CD14-positive monocyte (primary cell): ENCODE data around the gene NEMP2. TPM values are rescaled to one million over a fixed set of nuclear protein-coding genes. Genes with fewer than 3 reads are reported as not detected.
A peak's percentile ranks its signal among the peaks of the same experiment; 100 is the strongest.

Experiments
- DNase-seq, 3 donors: peaks; one replicate each; pipeline ENCODE4 v3.0.0-alpha.2; 2011 to 2022
- H2AFZ ChIP-seq: 2 replicates; pipeline ENCODE4 v1.6.0; 2012; ENCODE audit warnings: mild to moderate bottlenecking, low read depth, low read length, inconsistent platforms; ENCODE audit not compliant: insufficient read depth, poor library complexity, severe bottlenecking
- H3K27ac ChIP-seq, 2 donors: 1 replicate in 1 of 2; 2 replicates in 1 of 2; pipeline ENCODE4 v1.5.1; 2012 to 2013; ENCODE audit warnings: low read length in 2 of 2, control low read depth in 1 of 2, inconsistent platforms in 1 of 2, low read depth in 1 of 2, mild to moderate bottlenecking in 1 of 2
- H3K27me3 ChIP-seq, 2 donors: one replicate each; pipeline versions ENCODE4 v1.6.0 to v1.6.1; 2011 to 2013; ENCODE audit warnings: low read length in 2 of 2; ENCODE audit not compliant: control insufficient read depth in 2 of 2, insufficient read depth in 2 of 2
- H3K36me3 ChIP-seq, 2 donors: replicated peaks in 1 of 2; 1 replicate in 1 of 2; 2 replicates in 1 of 2; pipeline versions ENCODE4 v1.5.1 to v1.6.1; 2012 to 2013; ENCODE audit warnings: low read length in 2 of 2, control low read depth in 1 of 2, inconsistent platforms in 1 of 2, mild to moderate bottlenecking in 1 of 2; ENCODE audit not compliant: insufficient read depth in 2 of 2, control insufficient read depth in 1 of 2
- H3K4me1 ChIP-seq, 2 donors: 1 replicate in 1 of 2; 2 replicates in 1 of 2; pipeline versions ENCODE4 v1.5.1 to v1.6.1; 2012 to 2013; ENCODE audit warnings: low read length in 2 of 2, control low read depth in 1 of 2, inconsistent platforms in 1 of 2, mild to moderate bottlenecking in 1 of 2, moderate library complexity in 1 of 2; ENCODE audit not compliant: insufficient read depth in 2 of 2, control insufficient read depth in 1 of 2
- H3K4me2 ChIP-seq: replicated peaks from 2 replicates; pipeline ENCODE3; 2012; ENCODE audit warnings: low read length, moderate library complexity, mild to moderate bottlenecking; ENCODE audit not compliant: poor library complexity, severe bottlenecking; ENCODE audit errors: extremely low read depth
- H3K4me3 ChIP-seq, 3 experiments: fragments of 200-600 bp in 1 of 3; sonication (generic) in 1 of 3; replicated peaks in 1 of 3; 1 replicate in 2 of 3; 2 replicates in 1 of 3; pipeline ENCODE4 v1.5.1; 2011 to 2013; ENCODE audit warnings: low read length in 3 of 3, mild to moderate bottlenecking in 3 of 3, control low read depth in 2 of 3, low read depth in 2 of 3, inconsistent platforms in 1 of 3, moderate library complexity in 1 of 3
- H3K79me2 ChIP-seq: 2 replicates; pipeline ENCODE4 v1.6.0; 2012; ENCODE audit warnings: mild to moderate bottlenecking, control low read depth, inconsistent platforms, low read length, moderate library complexity; ENCODE audit not compliant: insufficient read depth
- H3K9ac ChIP-seq: 2 replicates; pipeline ENCODE4 v1.6.0; 2017; ENCODE audit warnings: low read length, mild to moderate bottlenecking; ENCODE audit not compliant: insufficient read depth, poor library complexity, severe bottlenecking
- H3K9me3 ChIP-seq, 2 donors: replicated peaks in 1 of 2; 1 replicate in 1 of 2; 2 replicates in 1 of 2; pipeline versions ENCODE4 v1.5.1 to v1.6.1; 2012 to 2013; ENCODE audit warnings: low read length in 2 of 2, control low read depth in 1 of 2; ENCODE audit not compliant: control insufficient read depth in 1 of 2, insufficient read depth in 1 of 2
- H4K20me1 ChIP-seq: 2 replicates; pipeline ENCODE4 v1.6.0; 2012; ENCODE audit warnings: mild to moderate bottlenecking, low read length, control low read depth, moderate library complexity; ENCODE audit not compliant: insufficient read depth
- H3K27ac Mint-ChIP-seq, 7 donors: one replicate each; pipeline ENCODE4 v1.8.0; 2020; ENCODE audit warnings: mild to moderate bottlenecking in 7 of 7, mixed read lengths in 7 of 7, moderate library complexity in 6 of 7, inconsistent platforms in 2 of 7
- H3K27me3 Mint-ChIP-seq, 3 donors: one replicate each; pipeline ENCODE4 v1.8.0; 2021 to 2022; ENCODE audit warnings: low read depth in 3 of 3, mild to moderate bottlenecking in 3 of 3, mixed read lengths in 3 of 3, moderate library complexity in 3 of 3, inconsistent platforms in 1 of 3
- H3K36me3 Mint-ChIP-seq, 2 donors: one replicate each; pipeline ENCODE4 v1.8.0; 2020; ENCODE audit warnings: mixed read lengths in 2 of 2, inconsistent platforms in 1 of 2, mild to moderate bottlenecking in 1 of 2
- H3K4me1 Mint-ChIP-seq: one replicate; pipeline ENCODE4 v1.8.0; 2020; ENCODE audit warnings: mild to moderate bottlenecking, mixed read lengths
- H3K4me3 Mint-ChIP-seq, 2 donors: one replicate each; pipeline ENCODE4 v1.8.0; 2020; ENCODE audit warnings: mild to moderate bottlenecking in 2 of 2, mixed read lengths in 2 of 2, moderate library complexity in 1 of 2
- H3K9me3 Mint-ChIP-seq, 7 donors: one replicate each; pipeline ENCODE4 v1.8.0; 2020 to 2022; ENCODE audit warnings: mixed read lengths in 7 of 7, mild to moderate bottlenecking in 6 of 7, moderate library complexity in 6 of 7, inconsistent platforms in 2 of 7
- CTCF ChIP-seq: fragments of 200-600 bp; IDR thresholded peaks from one replicate; pipeline ENCODE4 v1.8.0; 2022; ENCODE audit warnings: antibody characterized with exemption, mild to moderate bottlenecking
- WGBS: methylation state at CpG from one replicate; pipeline ENCODE4 v1.1.5; 2013; ENCODE audit warnings: missing lambda C conversion rate; ENCODE audit not compliant: insufficient coverage; 5-methylcytosine and 5-hydroxymethylcytosine counted together
- intact Hi-C, 2 donors: fragments of 100-400 bp; cut with micrococcal nuclease; formaldehyde crosslinking; loops; one replicate each; pipeline versions ENCODE4 v1.15.0 to v1.15.1; 2023
- polyA plus RNA-seq, 3 donors: library from polyadenylated mRNA; depleted of rRNA in 1 of 3; unstranded in 2 of 3; stranded (reverse) in 1 of 3; fragments of 300-500 nt in 2 of 3; fragments of >200 nt in 1 of 3; fragmentation: Illumina TruSeq in 2 of 3; gene quantifications; 1 replicate in 2 of 3; 2 replicates in 1 of 3; pipeline ENCODE4 v1.2.3, GENCODE V29; 2012 to 2021

NEMP2 gene
- polyA plus RNA-seq, 3 donors = 0.44 to 2.5 (median 1.5) TPM

GRCh38 chr2:190465060-190465459, 69.5 kb downstream of the NEMP2 start:
- Histone ChIP-seq H2AFZ (no peak overlapping the region), H3K27ac (no peak overlapping the region), H3K4me3 (no peak overlapping the region), H3K4me2 (no peak overlapping the region), H3K9ac (no peak overlapping the region), H3K27me3 (no peaks in the 10 kb centered on the region), H3K79me2 (peaks cover 20% of the 10 kb centered on the region), H3K36me3 (peaks cover 0 to 15% of the 10 kb centered on the region in 2 donors), H4K20me1 (peaks cover 34% of the 10 kb centered on the region), H3K4me1 (peaks cover 11 to 13% of the 10 kb centered on the region in 2 donors), H3K9me3 (no peaks in the 10 kb centered on the region)
- no peak for TF ChIP-seq CTCF
- H3K27me3 Mint-ChIP-seq = no peaks in the 10 kb centered on the region
- no peaks in the 10 kb centered on the region for H3K9me3 Mint-ChIP-seq
- peaks cover 30% of the 10 kb centered on the region for H3K4me1 Mint-ChIP-seq
- WGBS = no CpG with 5 or more reads among the region's 2 CpGs
- no peak for DNase-seq
- peak overlapping the region in 1 of 7 donors; percentile 41 for H3K27ac Mint-ChIP-seq
- H3K36me3 Mint-ChIP-seq = peaks cover 1 to 11% of the 10 kb centered on the region in 2 donors
- no peak overlapping the region for H3K4me3 Mint-ChIP-seq
- intact Hi-C loops = no loop called here

GRCh38 chr2:190462611-190463010, 71.9 kb downstream of the NEMP2 start:
- H3K27ac Mint-ChIP-seq = peak overlapping the region in 3 of 7 donors; percentile 37 to 48 (median 42)
- H3K36me3 Mint-ChIP-seq = peaks cover 10 to 20% of the 10 kb centered on the region in 2 donors
- 100% methylated on average over 1 of the region's 1 CpG for WGBS
- Histone ChIP-seq H3K4me3 (no peak overlapping the region), H3K9ac (no peak overlapping the region), H4K20me1 (peaks cover 37% of the 10 kb centered on the region), H3K4me1 (no peaks in the 10 kb centered on the region), H3K27ac (no peak overlapping the region), H3K36me3 (peaks cover 0 to 20% of the 10 kb centered on the region in 2 donors), H2AFZ (no peak overlapping the region), H3K79me2 (peaks cover 11% of the 10 kb centered on the region), H3K4me2 (no peak overlapping the region), H3K9me3 (no peaks in the 10 kb centered on the region), H3K27me3 (no peaks in the 10 kb centered on the region)
- no peak overlapping the region for H3K4me3 Mint-ChIP-seq
- DNase-seq = no peak
- H3K4me1 Mint-ChIP-seq = peaks cover 12% of the 10 kb centered on the region
- TF ChIP-seq CTCF = no peak
- peaks cover 0 to 2% (median 0%) of the 10 kb centered on the region in 7 donors for H3K9me3 Mint-ChIP-seq
- no peaks in the 10 kb centered on the region for H3K27me3 Mint-ChIP-seq
- intact Hi-C loops = no loop called here
